T-helper 9 cell (primary cell): ENCODE results near the gene LRRC72.
"Not testable (repeated sequence)": the region's sequence is repeated elsewhere in the genome, so short reads cannot be mapped to it uniquely, and the experiment has no call there.

Source experiments
- DNase-seq: peaks from one replicate; pipeline ENCODE4 v3.0.0-alpha.2; 2020

Gene LRRC72

DNA sequence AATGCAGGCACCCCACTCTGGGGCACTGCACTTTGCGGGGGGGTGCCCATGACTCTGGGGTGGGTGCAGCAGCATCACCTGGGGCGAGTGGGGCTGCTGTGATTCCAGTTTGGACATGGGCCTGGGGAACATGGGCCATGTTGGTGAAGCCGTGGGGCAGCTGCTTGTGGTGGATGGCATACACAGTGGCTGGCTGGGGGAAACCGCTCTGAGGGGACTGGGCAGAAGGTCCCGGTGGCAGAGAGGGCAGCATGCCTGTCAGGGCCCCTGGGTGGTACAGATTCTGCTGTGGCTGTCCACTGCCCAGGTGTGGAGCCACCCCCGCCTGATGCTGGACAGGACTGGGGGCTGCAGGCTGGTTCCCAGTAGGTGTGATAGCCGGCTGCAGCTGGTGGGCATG lies 57.2 kb downstream of the LRRC72 start:
- DNase-seq, result no peak

DNA sequence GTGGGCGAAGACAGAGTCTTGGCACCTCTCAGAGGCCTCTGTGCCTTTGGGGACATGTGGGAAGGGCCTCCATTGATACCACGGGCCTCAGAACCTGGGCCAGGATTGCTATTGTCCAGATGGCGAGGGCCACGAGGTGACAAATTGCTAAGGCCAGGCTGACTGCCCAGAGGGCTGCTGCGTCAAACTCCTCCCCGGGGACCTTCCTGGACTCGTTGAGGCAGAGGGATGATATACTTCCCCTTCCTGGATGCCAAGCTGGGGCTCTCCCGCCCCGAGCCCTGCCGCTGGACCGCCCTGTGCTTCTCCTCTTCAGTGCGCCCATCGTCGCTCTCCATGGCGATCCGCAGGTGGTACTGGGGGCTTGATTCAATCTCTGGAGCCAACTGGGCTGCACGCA lies 58.9 kb downstream of the LRRC72 start:
- no peak for DNase-seq

DNA sequence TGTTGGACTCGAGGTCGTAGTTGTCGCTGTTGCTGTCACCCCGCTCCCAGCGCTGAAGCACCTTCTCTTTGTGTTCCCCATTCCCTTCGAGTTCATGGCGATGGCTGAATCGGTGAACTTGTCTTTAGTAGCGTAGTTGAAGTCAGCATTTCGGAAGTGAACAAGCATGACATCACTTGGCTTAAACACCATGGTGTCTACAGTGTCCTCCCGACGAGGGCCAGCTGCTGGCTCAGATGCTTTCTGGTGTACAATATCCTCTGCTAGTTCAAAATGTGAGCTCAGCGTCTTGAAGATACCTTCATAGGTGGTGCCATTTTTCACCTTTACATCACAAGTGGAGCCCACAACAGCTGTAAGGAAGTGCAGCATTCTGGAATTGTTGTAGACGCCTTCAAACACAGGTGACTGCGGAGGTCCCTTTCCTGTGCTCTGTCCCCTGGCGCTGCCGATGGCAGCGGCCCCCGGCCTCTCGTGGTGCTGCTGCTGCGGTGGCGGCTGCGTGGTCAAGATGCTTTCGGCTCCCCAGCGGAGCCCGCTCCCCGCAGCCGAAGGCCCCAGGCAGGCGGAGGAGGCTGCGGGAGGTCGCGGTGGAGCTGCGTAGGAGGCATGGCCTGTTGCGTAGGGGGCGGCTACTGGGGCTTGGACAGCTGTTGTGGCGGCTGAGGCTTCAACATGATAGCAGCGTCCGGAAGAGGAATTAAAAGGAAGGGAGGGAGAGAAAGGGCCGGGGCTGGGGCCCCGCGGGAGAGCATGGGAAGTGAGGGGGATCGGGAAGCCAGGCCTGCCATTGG lies 59.7 kb downstream of the LRRC72 start:
- no peak for DNase-seq

DNA sequence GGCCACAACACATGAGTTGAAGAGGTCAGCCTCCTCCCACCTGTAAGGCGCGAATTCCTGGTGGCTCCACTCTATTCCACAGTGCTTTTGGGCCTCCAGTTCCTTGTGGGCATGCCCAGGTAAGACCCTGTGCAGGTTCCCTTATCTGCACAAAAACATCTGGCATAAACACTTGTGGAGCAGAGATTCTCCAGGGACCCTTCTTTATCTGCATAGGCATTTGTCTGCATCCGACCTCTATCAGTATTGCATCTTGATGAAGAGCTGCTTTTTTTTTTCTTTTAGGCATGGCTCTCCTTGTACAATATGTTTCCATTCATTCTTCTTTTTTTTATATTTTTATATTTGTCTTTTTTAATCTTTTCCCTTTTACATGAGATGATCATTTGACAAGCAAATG lies 60.5 kb downstream of the LRRC72 start:
- no peak for DNase-seq

DNA sequence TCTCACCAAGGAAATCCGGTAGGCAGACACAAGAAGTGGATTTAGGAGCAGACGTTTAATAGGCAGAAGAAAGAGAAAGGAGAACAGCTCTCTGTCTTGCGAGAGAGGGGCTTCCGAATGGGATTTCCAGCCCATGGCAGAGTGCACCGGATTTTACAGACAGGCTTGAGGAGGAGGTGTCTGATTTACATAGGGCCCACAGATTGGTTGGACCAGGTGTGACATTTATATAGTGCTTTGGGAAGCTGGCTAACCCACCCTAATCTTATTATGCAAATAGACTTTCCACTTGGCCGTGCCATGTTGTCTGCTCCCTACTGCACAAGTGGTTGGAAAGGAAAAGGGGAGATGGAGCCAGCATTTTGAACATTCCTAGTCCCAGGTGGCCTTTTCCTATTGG lies 61.2 kb downstream of the LRRC72 start:
- DNase-seq, result no peak

DNA sequence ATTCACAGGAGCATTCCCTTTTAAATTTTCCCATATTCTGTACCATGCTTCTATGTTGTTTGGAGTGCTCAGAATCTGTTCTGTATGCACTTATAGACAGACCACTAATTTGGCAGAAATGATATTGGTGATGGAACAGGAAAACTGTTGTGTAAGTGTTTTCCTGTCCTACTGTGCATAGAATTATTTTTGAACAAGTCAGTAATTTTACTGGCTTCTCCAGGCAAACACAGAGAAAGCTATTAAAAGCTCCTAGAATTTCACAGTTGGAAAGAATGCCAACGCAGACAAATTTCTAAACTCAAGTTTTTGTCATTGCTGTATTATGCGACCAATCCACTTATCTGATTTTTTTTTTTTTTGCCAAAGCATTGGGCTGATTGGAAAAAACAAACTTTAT lies 63.3 kb downstream of the LRRC72 start:
- no peak for DNase-seq

DNA sequence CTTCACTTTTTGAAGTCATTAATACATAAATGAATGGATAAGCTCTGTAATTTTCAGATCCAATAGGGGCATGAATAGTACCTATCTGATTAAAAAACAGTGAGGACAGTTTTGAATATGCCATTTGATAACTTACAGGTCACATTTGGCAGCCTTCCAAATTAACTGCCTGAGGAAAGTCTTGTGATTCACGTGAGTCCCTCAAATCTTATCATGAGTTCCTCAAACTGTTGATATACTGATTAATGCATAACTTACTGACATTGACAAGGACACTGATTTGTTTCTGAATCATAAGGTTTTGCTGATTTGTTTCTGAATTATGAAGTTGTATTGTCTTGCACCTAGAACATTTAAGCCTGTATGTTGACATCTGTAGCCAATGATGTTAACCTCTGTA lies 63.8 kb downstream of the LRRC72 start:
- DNase-seq, result no peak

DNA sequence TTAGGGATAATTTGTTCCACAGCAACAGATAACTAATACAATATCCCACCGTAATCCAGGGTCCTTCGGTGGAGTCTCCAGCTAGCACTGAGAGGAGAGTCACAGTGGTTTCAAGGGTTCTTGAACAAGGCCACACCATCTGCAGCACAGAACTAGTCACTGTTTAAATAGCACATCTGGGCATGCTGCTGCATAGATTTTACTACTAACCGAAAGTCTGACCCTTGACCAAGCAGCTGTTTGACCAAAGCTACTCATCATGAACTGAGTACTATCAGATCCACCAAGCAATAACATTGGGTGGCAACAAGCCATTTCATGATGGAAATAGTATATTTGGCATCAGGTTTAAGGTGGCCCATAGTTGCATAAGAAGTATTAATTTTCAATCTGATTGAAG lies 65.8 kb downstream of the LRRC72 start:
- no peak for DNase-seq

DNA sequence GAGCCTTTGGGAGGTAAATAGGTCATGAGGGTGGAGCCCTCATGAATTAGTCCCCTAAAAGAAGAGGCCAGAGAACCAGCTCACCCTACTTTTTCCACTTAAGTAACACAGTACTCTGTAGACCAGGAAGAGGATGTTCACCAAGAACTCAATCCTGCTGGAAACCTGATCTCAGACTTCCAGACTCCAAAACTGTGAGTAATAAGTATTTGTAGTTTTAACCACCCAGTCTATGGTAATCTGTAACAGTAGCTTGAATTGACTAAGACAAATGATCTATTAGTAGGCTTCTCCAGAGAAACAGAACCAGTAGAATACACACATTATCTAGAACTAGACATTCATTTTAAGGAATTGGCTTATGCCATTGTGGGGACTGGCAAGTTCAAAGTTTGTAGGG lies 67.4 kb downstream of the LRRC72 start:
- no peak for DNase-seq

DNA sequence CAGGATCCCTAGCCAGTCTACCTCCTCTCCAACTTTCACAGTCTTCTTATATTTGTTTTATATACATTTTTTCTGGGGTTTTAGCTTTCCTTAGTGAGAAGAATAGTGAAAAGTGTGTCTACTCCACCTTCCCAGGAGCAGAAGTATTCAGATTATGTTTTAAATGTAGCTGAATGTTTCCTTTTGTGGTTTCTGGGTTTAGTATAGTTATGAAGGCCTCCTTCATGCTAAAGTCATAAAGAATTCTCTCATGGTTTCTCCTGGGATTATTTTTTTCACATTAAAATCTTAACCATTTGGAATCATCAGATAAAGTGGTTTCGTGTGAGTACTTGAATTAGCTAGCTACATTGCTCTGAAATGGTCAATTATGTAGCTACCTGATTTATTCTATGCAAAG lies 68.1 kb downstream of the LRRC72 start:
- DNase-seq, result no peak

DNA sequence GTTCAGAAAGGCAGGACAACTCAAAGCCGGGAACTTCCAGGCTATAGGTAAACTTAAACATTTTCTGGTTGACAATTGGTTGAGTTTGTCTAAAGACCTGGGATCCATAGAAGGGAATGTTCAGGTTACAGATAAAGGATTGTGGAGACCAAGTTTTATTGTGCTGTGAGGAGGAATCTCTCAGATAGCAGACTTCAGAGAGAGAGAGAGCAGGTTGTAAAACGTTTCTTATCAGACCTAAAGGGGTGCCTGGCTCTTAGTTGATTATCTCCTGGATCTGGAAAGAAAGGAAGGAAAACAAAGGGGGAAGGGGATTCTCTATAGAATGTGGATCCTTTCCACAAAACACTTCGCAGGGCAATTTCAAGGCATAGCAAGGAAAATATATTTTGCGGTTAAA lies 69.0 kb downstream of the LRRC72 start:
- DNase-seq, result not testable (repeated sequence)

DNA sequence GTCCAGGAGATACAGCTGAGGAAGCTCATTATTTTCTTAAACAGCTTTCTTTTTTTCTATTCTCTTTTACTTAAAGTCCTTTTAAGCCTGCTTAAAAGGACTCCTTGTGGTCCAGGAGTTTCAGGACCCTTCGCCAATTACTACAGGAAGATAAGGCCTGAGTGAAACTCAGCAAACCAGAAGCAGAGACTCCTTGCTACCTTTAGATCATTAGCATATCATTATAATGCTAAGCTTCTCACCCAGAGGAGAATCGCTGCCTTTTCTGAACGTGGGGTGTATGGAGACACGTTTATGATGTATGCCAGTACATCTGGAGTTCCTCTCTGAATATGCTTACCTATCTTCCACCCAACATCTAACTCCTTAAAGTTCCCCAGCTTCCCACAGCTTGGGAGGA lies 71.4 kb downstream of the LRRC72 start:
- DNase-seq, result no peak

DNA sequence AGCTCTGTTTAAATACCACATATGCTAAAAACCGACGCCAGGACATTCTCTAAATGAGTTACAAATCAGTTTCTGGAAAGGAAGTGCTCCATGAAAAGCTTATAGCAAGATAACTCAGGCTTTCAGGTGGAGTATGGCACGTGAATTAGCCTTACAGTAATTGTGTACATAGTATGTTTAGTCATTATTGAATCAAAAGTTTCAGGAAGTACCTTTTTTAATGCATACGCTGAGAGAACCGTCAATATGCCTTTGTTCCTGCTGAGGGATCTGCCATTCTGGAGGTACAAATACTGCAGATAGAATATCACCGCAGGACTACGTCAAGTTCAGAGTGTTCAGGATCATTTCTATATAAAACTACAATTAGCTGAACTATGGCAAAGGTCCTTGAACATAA lies 73.2 kb downstream of the LRRC72 start:
- no peak for DNase-seq

DNA sequence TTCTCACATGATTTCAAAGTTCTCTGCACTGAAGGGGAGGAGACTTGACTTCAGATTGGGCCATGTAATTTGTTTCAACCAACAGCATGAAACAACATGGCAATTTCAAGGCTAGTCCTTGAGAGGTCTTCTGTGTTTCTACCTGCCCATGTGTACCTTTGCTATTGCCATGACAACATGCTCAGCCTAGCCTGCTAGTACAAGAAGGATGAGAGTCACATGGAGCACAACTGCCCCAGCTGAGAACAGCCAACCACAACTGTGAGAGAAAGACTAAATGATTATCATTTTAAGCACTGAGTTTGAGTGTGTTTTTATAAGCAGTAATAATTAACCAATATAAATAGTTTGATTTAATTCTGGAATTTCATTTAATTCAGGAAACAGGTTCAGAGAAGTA lies 77.0 kb downstream of the LRRC72 start:
- no peak for DNase-seq

DNA sequence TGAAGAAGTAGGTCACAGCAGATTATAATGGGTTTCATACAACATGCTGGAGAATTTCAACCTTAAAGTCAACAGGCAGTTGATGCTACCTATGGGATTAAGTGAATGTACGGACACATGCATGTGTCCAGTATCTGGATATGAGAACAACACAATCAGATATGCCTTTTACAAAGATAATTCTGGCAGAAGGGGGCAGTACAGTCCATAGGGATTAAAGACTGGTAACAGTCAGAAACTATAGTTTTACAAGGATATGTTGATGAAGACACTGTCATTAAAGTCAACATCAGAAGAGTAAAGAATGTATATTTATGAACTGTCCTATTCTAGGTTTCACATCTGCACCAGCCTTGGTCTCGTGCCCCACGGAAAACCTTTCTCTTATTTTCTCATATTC lies 77.4 kb downstream of the LRRC72 start:
- no peak for DNase-seq

DNA sequence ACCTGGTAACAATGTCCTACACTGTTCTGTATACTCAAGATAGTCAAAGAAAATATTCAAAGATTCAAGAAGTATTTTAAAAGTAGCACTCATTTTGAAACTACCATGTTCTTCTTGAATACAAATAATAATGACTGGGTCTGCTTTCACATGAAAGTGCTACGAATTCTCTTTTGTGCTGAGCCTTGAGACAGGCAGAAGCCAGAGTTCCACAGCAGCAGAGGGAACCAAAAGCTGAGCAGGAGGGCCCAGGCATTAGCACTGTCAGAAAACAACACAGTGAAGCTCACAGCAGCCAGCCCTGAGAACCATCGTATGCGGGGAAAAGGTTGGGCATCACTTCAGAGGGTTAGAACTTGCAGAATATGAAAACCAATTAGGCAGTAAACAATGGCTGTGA lies 80.1 kb downstream of the LRRC72 start:
- no peak for DNase-seq

DNA sequence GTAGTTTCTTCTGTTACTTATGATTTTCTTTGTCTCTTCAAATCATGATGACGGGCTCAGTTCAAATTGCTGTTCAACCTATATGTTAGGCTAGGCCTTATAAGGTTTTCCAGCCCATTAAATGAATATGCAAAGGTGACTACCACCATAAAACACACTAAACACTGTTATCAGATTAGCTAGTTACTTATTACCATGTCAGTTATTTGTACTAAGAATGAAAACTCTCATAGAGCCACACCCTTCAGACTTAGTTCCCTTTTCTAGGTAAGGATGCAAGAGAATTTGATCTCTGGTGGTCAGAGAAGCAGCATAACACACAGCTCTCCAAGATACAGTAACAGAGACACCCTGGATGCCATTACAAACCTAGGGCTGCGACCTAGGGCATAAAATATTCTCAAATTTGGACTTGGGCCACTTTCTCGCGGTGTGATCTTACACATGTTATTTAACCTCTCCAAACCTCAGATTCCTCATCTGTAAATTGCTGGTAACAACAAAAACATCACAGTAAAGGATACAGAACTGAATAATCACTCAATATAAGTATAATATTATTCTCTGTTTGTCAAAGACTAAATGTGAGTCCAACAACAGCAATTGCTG lies 83.3 kb downstream of the LRRC72 start:
- no peak for DNase-seq

DNA sequence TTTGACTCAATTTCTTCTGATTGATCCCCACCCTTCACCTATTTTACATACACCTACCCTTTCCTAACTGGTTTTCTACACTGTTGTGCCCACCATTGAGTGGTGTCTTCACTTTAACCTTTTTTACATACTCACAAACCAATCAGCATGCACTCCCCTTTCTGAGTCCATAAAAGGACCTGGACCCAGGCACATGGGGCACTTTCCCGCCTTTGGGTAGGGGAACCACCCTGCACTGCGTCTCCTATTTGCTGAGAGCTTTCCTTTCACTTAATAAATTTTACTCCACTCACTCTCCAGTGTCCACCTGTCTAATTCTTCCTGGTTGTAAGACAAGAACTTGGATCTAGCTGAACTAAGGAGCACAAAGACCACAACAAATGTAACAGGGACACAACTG lies 85.1 kb downstream of the LRRC72 start:
- no peak for DNase-seq

DNA sequence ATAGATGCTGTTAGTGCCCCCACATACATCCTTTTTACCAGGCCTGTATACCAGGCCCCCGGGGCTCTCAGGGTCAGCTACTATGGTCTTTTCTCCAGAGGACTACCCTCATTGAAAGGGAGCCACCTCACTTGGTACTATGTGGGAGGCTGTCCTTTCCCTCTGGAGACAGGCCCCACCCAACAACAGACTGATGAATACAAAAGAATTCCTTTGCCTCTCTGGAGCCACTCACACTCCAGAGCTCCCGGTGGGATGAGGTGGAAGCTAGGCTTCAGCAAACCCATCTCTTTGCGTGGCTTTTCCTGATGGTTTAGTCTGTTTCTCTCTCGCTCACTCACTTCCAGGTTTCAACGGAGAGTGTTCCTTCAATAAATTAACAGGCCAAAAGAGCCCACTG lies 88.6 kb downstream of the LRRC72 start:
- DNase-seq, result no peak

DNA sequence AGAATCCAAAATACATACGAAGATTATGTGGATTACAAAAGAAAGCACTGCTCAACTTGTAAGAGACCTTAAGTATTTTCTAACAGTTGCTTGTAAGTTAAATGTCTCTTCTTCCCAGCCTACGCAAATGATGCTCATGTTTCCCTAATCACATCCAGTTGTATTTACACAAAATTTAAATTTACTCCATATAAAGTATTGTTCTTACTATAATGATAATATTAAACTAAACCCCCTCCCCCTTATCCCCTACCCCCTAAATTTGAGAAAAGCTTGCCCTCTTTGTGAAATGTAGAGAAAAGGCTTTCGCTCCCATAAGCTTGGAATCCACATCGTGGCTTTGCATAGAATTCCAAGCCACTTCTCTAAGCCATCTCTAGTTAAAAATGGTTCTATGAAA lies 89.5 kb downstream of the LRRC72 start:
- DNase-seq, result no peak

DNA sequence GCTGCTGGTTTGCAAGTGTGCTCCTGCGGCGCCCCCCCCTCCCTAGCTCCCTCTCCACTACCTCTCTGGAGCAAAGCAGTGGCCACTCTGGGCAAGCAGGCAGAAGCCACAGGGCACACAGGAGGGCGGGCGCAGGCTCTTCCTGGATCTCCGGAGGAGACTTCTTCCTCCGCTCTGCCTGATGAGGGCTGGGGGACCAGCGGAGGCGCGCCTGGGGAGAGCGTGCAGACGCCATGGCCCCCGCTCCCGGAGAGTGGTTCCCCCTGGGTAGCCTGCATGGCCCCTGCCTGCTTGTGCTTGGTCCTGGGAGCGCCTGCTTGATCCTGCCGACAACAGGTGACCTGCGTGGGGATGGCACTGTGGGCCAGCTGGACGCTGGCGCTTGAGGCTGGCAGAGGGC lies 89.9 kb downstream of the LRRC72 start:
- DNase-seq, result no peak

DNA sequence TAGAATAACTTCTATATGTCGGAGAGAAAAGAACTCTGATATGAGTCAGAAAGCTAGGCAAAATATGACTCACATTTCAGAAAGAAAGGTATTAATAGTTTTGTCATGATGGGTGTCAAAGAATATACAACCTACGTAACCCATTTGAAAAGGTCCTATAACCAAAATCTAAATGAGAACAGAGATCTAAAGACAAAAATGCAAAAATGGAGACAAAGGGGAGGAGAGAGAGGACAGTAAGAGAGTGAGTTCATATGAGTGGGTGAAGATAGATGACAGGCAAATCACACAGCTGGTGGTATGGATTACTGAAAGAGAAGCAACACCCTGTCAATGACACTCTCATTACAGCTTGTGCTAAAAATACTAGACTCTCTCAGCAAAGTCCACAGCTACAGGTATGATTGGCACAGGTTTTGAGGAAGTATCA lies 93.4 kb downstream of the LRRC72 start:
- no peak for DNase-seq

DNA sequence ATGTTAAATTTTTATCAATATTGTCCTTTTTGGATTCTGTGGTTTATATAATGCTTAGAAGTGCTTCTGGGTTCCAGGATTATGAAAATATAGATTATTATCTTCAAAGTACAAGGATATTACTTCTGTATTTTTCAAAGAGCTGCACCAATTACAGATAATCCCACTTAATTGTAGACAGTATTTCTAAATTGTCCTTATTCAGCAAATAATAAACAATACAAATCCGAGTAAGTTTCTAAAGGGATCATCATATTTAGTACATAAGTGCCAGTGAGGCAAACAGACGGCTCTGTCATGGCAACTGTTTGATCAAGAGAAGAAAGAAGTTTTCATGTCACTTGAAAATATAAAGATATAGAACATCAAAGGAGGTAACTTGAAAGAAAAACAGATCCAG lies 99.8 kb downstream of the LRRC72 start:
- no peak for DNase-seq

DNA sequence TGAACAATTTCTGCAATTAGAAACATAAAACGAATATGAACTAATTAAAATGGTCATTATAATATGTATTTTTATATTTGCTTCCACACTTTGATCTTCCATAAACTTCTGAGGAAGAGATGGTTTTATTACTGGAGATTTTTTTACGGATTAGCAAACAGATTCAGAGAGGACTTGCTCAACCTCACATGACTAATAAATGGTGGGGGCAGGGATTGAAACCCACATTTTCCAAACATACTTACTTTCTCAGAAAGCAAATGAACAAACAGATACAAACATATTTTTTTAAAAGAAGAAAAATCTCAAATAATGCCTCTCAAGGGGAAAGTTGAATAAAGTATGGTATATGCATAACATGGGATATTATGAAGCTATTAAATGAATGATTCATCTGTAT lies 100.6 kb downstream of the LRRC72 start:
- no peak for DNase-seq

DNA sequence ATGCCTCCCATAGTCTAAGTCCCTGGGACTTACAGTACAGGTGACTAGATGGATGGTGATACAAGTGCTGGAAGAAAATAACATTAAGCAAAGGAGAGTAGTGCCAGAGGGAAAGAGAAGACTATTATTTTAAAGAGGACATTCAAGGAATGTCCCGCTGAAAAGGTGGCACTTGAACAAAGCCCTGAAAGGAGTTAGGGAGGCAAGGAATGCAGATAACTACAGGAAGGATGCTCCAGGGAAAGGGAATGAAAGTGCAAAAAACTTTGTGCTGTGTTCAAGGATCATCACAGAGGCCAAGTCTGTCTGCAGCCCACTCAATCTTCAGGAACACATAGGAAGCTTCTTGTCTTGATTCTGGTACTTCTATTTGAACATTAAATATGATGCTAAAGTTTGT lies 104.0 kb downstream of the LRRC72 start:
- no peak for DNase-seq
